ENCODE measurements around the gene PCDHGA8. TPM values are rescaled to one million over a fixed set of nuclear protein-coding genes. Genes with fewer than 3 reads are reported as not detected.
A peak's percentile ranks its signal among the peaks of the same experiment; 100 is the strongest.
"Not testable (repeated sequence)": the region's sequence is repeated elsewhere in the genome, so short reads cannot be mapped to it uniquely, and the experiment has no call there.

Gene PCDHGA8
- total RNA-seq, 1 donor from 2014 or later, result 1.6 TPM

DNA sequence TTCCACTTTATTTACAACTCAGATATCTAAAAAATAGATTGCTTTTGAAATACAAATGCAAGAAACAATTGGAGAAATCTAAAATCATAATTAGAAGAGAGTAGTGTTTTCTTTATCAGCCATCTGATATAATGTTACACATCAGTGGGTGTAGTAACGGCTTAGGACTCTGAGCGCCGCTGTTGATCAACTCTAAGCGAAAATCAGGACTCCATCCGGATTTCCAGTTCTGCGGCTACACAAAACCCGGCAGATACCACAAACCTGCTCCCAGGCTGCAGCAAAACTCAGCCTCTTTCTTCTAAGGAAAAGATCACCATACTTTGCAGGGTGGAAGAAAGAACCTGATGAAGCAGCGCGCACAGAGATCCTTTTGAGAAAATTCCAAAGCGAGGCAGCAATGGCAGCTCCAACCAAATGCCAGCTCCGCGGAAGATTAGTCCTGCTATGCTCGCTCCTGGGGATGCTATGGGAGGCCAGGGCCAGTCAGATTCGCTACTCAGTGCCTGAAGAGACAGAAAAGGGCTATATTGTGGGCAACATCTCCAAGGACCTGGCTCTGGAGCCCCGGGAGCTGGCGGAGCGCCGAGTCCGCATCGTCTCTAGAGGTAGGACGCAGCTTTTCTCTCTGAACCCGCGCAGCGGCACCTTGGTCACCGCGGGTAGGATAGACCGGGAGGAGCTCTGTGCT lies 10.3 kb downstream of the PCDHGA8 start, which contains the start of gene PCDHGA9:
Gene PCDHGA9, plus strand, starts transcription at position 226 of the 691 bp plus-strand sequence. Its CDS starts 175 bp downstream, at position 401.
- peak; percentile 15 for DNase-seq (ENCODE audit: low read depth)

DNA sequence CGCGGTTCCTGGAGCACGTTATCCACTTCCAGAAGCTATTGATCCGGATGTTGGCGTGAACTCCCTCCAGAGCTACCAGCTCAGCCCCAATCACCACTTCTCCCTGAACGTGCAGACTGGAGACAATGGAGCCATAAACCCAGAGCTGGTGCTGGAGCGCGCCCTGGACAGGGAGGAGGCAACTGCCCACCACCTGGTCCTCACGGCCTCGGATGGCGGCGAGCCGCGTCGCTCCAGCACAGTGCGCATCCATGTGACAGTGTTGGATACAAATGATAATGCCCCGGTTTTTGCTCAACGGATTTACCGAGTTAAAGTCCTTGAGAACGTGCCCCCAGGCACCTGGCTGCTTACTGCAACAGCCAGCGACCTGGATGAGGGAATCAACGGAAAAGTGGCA lies 11.0 kb downstream of the PCDHGA8 start:
- DNase-seq (ENCODE audit: low read depth), result no peak

DNA sequence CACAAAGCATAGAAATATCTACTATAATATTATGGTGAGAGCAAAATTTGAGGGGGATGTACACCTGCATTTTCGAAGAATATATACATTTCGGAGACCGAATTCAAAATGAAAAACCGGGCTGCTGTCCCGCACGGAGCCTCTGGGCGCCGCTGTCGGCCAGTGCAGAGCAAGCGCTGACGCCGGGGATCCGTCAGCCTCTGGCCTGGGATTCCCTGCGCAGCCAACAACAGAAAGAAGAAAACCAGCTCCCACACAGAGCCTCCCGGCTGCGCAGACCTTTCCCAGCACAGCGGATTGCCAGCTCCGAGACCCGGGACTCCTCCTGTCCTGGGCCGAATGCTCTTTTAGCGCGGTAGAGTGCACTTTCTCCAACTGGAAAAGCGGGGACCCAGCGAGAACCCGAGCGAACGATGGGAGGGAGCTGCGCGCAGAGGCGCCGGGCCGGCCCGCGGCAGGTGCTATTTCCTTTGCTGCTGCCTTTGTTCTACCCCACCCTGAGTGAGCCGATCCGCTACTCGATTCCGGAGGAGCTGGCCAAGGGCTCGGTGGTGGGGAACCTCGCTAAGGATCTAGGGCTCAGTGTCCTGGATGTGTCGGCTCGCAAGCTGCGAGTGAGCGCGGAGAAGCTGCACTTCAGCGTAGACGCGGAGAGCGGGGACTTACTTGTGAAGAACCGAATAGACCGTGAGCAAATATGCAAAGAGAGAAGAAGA lies 15.5 kb downstream of the PCDHGA8 start, which contains the start of gene PCDHGB6:
Gene PCDHGB6, plus strand, starts transcription at position 232 of the 716 bp plus-strand sequence. Its CDS starts 182 bp downstream, at position 414.
- peak; percentile 7 for DNase-seq (ENCODE audit: low read depth)

DNA sequence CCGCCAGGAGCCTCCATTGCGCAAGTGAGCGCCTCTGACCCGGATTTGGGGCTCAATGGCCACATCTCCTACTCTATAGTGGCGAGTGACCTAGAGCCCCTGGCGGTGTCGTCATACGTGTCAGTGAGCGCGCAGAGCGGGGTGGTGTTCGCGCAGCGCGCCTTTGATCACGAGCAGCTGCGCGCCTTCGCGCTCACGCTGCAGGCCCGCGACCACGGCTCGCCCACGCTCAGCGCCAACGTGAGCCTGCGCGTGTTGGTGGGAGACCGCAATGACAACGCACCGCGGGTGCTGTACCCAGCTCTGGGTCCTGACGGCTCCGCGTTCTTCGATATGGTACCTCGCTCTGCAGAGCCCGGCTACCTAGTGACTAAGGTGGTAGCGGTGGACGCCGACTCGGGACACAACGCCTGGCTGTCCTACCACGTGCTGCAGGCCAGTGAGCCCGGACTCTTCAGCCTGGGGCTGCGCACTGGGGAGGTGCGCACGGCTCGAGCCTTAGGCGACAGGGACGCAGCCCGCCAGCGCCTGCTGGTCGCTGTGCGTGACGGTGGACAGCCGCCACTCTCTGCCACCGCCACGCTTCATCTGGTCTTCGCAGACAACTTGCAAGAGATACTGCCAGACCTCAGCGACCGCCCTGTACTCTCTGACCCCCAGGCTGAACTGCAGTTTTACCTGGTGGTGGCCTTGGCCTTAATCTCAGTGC lies 17.3 kb downstream of the PCDHGA8 start:
- DNase-seq (ENCODE audit: low read depth), result no peak

DNA sequence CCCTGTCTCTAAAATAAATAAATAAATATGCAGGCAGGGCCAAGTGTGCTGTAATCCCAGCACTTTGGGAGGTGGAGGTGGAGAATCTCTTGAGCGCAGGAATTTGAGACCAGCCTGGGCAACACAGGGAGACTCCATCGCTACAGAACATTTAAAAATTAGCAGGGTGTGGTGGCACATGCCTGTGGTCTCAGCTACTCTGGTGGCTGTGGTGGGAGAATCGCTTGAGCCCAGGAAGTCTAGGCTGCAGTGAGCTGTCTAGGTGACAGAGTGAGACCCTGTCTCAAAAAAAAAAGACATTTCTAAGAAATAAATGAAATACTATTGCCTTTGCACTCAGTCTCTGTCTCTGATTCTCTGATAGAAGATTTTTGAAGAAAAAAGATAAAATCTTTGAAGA lies 19.1 kb downstream of the PCDHGA8 start:
- no peak for DNase-seq (ENCODE audit: low read depth)

DNA sequence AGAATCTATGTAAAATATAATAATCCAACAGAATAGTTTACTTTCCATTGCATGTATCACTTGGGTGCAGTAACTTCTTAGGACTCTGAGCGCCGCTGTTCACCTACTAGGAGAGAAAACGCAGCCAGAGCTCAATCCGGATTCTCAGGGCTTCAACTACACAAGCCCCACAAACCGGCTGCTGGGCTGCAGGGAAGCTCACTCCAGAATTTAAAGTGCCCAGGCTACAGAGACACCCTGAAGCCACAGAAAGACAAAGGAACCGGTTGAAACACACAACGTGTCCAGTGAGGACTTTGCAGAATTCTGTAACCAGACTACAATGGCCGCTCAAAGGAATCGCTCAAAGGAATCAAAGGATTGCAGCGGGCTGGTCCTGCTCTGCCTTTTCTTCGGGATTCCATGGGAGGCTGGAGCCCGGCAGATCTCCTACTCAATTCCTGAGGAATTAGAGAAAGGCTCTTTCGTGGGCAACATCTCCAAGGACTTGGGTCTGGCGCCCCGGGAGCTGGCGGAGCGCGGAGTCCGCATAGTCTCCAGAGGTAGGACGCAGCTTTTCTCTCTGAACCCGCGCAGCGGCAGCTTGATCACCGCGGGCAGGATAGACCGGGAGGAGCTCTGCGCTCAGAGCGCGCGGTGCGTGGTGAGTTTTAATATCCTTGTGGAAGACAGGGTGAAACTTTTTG lies 20.6 kb downstream of the PCDHGA8 start, which contains the start of gene PCDHGA10:
Gene PCDHGA10, plus strand, starts transcription at position 134 of the 686 bp plus-strand sequence. Its CDS starts 189 bp downstream, at position 323.
- DNase-seq (ENCODE audit: low read depth), result peak; percentile 30

GRCh38 chr5:141413540-141414069 lies 21.2 kb downstream of the PCDHGA8 start:
- DNase-seq (ENCODE audit: low read depth), result no peak

GRCh38 chr5:141414548-141415274 lies 22.3 kb downstream of the PCDHGA8 start:
- DNase-seq (ENCODE audit: low read depth), result not testable (repeated sequence)

GRCh38 chr5:141415275-141415618 lies 22.8 kb downstream of the PCDHGA8 start:
- DNase-seq (ENCODE audit: low read depth), result not testable (repeated sequence)

DNA sequence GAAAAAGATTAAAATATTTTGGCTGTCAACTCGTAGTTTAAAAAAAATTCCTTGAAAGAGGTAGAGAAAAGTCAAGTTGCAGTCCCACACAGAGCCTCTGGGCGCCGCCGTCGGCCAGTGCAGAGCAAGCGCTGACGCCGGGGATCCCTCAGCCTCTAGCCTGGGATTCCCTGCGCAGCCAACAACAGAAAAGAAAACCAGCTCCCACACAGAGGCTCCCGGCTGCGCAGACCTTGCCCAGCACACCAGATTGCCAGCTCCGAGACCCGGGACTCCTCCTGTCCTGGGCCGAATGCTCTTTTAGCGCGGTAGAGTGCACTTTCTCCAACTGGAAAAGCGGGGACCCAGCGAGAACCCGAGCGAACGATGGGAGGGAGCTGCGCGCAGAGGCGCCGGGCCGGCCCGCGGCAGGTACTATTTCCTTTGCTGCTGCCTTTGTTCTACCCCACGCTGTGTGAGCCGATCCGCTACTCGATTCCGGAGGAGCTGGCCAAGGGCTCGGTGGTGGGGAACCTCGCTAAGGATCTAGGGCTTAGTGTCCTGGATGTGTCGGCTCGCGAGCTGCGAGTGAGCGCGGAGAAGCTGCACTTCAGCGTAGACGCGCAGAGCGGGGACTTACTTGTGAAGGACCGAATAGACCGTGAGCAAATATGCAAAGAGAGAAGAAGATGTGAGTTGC lies 25.2 kb downstream of the PCDHGA8 start, which contains the start of gene PCDHGB7:
Gene PCDHGB7, plus strand, starts transcription at position 184 of the 679 bp plus-strand sequence. Its CDS starts 183 bp downstream, at position 367.
- peak; percentile 58 for DNase-seq (ENCODE audit: low read depth)

DNA sequence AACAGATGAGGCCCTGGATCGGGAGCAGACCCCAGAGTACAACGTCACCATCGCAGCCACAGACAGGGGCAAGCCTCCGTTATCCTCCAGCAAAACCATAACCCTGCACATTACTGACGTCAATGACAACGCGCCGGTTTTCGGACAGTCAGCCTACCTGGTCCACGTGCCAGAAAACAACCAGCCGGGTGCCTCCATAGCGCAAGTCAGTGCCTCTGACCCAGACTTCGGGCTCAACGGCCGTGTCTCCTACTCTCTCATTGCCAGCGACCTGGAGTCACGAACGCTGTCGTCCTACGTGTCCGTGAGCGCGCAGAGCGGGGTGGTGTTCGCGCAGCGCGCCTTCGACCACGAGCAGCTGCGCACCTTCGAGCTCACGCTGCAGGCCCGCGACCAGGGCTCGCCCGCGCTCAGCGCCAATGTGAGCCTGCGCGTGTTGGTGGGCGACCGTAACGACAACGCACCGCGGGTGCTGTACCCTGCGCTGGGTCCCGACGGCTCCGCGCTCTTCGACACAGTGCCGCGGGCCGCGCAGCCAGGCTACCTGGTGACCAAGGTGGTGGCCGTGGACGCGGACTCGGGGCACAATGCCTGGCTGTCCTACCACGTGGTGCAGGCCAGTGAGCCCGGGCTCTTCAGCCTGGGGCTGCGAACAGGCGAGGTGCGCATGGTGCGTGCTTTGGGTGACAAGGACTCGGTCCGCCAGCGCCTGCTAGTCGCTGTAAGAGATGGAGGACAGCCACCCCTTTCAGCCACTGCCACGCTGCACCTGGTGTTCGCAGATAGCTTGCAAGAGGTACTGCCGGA lies 26.8 kb downstream of the PCDHGA8 start:
- DNase-seq (ENCODE audit: low read depth), result no peak

DNA sequence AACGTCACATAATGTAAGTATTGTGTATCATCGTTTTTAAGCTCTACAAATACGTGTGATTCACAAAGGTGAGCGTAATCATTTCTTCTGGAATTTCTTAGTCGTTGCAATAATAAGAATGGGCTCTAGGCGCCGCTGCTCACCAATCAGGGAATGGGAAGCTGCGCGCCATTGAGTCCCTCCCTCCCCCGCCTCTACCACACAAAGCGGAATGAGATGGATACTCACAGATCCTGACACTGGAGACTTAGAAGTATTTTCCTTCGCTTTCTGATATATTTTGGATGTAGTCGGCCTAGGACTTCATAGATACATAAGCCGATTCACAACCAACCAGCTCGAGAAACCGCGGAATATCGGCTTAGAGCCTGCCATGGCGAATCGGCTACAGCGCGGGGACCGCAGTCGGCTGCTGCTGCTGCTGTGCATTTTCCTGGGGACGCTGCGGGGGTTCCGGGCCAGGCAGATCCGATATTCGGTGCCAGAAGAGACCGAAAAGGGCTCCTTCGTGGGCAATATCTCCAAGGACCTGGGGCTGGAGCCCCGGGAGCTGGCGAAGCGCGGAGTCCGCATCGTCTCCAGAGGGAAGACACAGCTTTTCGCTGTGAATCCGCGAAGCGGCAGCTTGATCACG lies 28.5 kb downstream of the PCDHGA8 start, which contains the start of gene PCDHGA11:
Gene PCDHGA11, plus strand, starts transcription at position 197 of the 634 bp plus-strand sequence. Its CDS starts 177 bp downstream, at position 374.
- DNase-seq (ENCODE audit: low read depth), result peak; percentile 13

GRCh38 chr5:141421489-141421855 lies 29.0 kb downstream of the PCDHGA8 start:
- DNase-seq (ENCODE audit: low read depth), result no peak

DNA sequence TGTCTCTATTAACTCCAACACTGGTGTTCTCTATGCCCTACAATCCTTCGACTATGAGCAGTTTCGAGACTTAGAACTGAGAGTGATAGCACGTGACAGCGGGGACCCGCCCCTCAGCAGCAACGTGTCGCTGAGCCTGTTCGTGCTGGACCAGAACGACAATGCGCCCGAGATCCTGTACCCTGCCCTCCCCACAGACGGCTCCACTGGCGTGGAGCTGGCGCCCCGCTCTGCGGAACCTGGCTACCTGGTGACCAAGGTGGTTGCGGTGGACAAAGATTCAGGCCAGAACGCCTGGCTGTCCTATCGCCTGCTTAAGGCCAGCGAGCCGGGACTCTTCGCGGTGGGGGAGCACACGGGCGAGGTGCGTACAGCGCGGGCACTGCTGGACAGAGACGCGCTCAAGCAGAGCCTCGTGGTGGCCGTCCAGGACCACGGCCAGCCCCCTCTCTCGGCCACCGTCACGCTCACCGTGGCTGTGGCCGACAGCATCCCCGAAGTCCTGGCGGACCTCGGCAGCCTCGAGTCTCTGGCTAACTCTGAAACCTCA lies 30.4 kb downstream of the PCDHGA8 start:
- no peak for DNase-seq (ENCODE audit: low read depth)

DNA sequence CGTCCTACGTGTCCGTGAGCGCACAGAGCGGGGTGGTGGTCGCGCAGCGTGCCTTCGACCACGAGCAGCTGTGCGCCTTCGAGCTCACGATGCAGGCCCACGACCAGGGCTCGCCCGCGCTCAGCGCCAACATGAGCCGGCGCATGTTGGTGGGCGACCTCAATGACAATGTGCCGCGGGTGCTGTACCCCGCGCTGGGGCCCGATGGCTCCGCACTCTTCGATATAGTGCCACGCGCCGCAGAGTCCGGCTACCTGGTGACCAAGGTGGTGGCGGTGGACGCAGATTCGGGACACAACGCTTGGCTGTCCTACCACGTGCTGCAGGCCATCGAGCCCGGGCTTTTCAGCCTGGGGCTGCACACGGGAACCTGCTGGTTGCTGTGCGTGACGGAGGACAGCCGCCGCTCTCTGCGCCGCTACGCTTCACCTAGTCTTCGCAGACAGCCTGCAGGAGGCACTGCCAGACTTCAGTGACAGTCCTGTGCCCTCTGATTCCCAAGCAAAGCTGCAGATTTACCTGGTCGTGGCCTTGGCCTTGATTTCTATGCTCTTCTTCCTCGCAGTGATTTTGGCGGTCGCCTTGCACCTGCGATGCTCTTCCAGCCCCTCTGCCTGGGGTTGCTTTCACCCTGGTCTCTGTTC lies 35.5 kb downstream of the PCDHGA8 start:
- no peak for DNase-seq (ENCODE audit: low read depth)

GRCh38 chr5:141430332-141431113 lies 38.1 kb downstream of the PCDHGA8 start, which contains the start of gene PCDHGA12:
PCDHGA12 (plus strand) TSS chr5:141430507; CDS start chr5:141430760, 253 bp downstream.
- peak; percentile 45 for DNase-seq (ENCODE audit: low read depth)

DNA sequence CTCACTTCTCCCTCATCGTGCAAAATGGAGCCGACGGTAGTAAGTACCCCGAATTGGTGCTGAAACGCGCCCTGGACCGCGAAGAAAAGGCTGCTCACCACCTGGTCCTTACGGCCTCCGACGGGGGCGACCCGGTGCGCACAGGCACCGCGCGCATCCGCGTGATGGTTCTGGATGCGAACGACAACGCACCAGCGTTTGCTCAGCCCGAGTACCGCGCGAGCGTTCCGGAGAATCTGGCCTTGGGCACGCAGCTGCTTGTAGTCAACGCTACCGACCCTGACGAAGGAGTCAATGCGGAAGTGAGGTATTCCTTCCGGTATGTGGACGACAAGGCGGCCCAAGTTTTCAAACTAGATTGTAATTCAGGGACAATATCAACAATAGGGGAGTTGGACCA lies 38.9 kb downstream of the PCDHGA8 start:
- DNase-seq (ENCODE audit: low read depth), result no peak

Data from renal cortical epithelial cell (primary cell).